Hematopoietic multipotent progenitor cell treated with erythropoietin and hydrocortisone succinate and interleukin-3 and kit ligand, for 8 days (in vitro differentiated cells): ENCODE results near the gene R3HDM1.

Experiments used
- DNase-seq: peaks from one replicate; pipeline ENCODE4 v3.0.0-alpha.2; 2015

Gene R3HDM1

GRCh38 chr2:135732561-135732960 is 201.3 kb downstream of the R3HDM1 start:
- DNase-seq, result no peak

- no peak for DNase-seq
These were observed 201.8 kb downstream of the R3HDM1 start for GRCh38 chr2:135733045-135733444.

- no peak for DNase-seq
These were observed 205.3 kb downstream of the R3HDM1 start for GRCh38 chr2:135736546-135736945.

GRCh38 chr2:135740206-135740605 is 208.9 kb downstream of the R3HDM1 start:
- peak; percentile 77 for DNase-seq

GRCh38 chr2:135741043-135741394 is 209.7 kb downstream of the R3HDM1 start:
- no peak for DNase-seq

GRCh38 chr2:135741395-135742324 is 210.4 kb downstream of the R3HDM1 start, which contains the start of gene UBXN4:
Gene UBXN4, plus strand, starts transcription at chr2:135741855. Its CDS starts 75 bp downstream, at chr2:135741930.
- peak; percentile 99 for DNase-seq

- DNase-seq, result peak; percentile 72
These were observed 211.1 kb downstream of the R3HDM1 start for GRCh38 chr2:135742325-135742757.

- DNase-seq, result no peak
These were observed 212.6 kb downstream of the R3HDM1 start for GRCh38 chr2:135743860-135744259.

GRCh38 chr2:135744760-135745314 is 213.6 kb downstream of the R3HDM1 start:
- DNase-seq, result peak; percentile 59

GRCh38 chr2:135745545-135745944 is 214.3 kb downstream of the R3HDM1 start:
- no peak for DNase-seq

GRCh38 chr2:135755573-135755972 is 224.3 kb downstream of the R3HDM1 start:
- no peak for DNase-seq

GRCh38 chr2:135756692-135757091 is 225.4 kb downstream of the R3HDM1 start:
- DNase-seq, result no peak

- no peak for DNase-seq
These were observed 230.7 kb downstream of the R3HDM1 start for GRCh38 chr2:135762022-135762421.

- no peak for DNase-seq
These were observed 231.2 kb downstream of the R3HDM1 start for GRCh38 chr2:135762530-135762929.

- no peak for DNase-seq
These were observed 237.6 kb downstream of the R3HDM1 start for GRCh38 chr2:135768863-135769262.

- no peak for DNase-seq
These were observed 242.0 kb downstream of the R3HDM1 start for GRCh38 chr2:135773319-135773718.

- no peak for DNase-seq
These were observed 242.6 kb downstream of the R3HDM1 start for GRCh38 chr2:135773917-135774316.
